Trophoblast cell (in vitro differentiated cells and primary cell): ENCODE measurements around the gene LPCAT2.

Source experiments
- DNase-seq, 2 donors: peaks; one replicate each; pipeline ENCODE4 v3.0.0-alpha.2; 2016
- H2AFZ ChIP-seq: 2 replicates; pipeline ENCODE4 v1.6.1; 2013; ENCODE audit warnings: low read length, moderate library complexity, mild to moderate bottlenecking; ENCODE audit not compliant: insufficient read depth, poor library complexity
- H2AK5ac ChIP-seq: 2 replicates; pipeline ENCODE4 v1.6.1; 2013; ENCODE audit warnings: mild to moderate bottlenecking, low read length
- H2BK120ac ChIP-seq: 2 replicates; pipeline ENCODE4 v1.6.1; 2013; ENCODE audit warnings: low read length, mild to moderate bottlenecking, moderate library complexity; ENCODE audit not compliant: insufficient read depth, poor library complexity
- H2BK12ac ChIP-seq: 2 replicates; pipeline ENCODE4 v1.6.1; 2013; ENCODE audit warnings: mild to moderate bottlenecking, low read length, moderate library complexity
- H2BK5ac ChIP-seq: 2 replicates; pipeline ENCODE4 v1.6.1; 2013; ENCODE audit warnings: low read length, low read depth, moderate library complexity, mild to moderate bottlenecking; ENCODE audit not compliant: poor library complexity
- H3K14ac ChIP-seq: 2 replicates; pipeline ENCODE4 v1.6.1; 2013; ENCODE audit warnings: mild to moderate bottlenecking, low read length
- H3K18ac ChIP-seq: 2 replicates; pipeline ENCODE4 v1.6.1; 2013; ENCODE audit warnings: mild to moderate bottlenecking, low read length
- H3K23ac ChIP-seq: 2 replicates; pipeline ENCODE4 v1.6.1; 2013; ENCODE audit warnings: low read length
- H3K27ac ChIP-seq: 2 replicates; pipeline ENCODE4 v1.5.1; 2013; ENCODE audit warnings: low read depth, mild to moderate bottlenecking, inconsistent platforms, low read length, moderate library complexity
- H3K27me3 ChIP-seq: 2 replicates; pipeline ENCODE4 v1.6.1; 2013; ENCODE audit warnings: inconsistent platforms, mild to moderate bottlenecking, low read length, moderate library complexity; ENCODE audit not compliant: insufficient read depth
- H3K36me3 ChIP-seq, 2 experiments: 1 replicate in 1 of 2; 2 replicates in 1 of 2; pipeline ENCODE4 v1.6.1; 2013; ENCODE audit warnings: low read length in 2 of 2, mild to moderate bottlenecking in 2 of 2, moderate library complexity in 1 of 2; ENCODE audit not compliant: insufficient read depth in 2 of 2, control insufficient read depth in 1 of 2
- H3K4ac ChIP-seq: 2 replicates; pipeline ENCODE4 v1.6.1; 2013; ENCODE audit warnings: low read depth, mild to moderate bottlenecking, low read length, moderate library complexity
- H3K4me1 ChIP-seq, 2 experiments: 1 replicate in 1 of 2; 2 replicates in 1 of 2; pipeline ENCODE4 v1.6.1; 2013; ENCODE audit warnings: low read length in 2 of 2, mild to moderate bottlenecking in 2 of 2, moderate library complexity in 1 of 2; ENCODE audit not compliant: insufficient read depth in 2 of 2, control insufficient read depth in 1 of 2
- H3K4me2 ChIP-seq: 2 replicates; pipeline ENCODE4 v1.6.1; 2013; ENCODE audit warnings: inconsistent platforms, mild to moderate bottlenecking, low read length, moderate library complexity
- H3K4me3 ChIP-seq: 2 replicates; pipeline ENCODE4 v1.5.1; 2013; ENCODE audit warnings: mild to moderate bottlenecking, low read depth, low read length, inconsistent platforms
- H3K79me1 ChIP-seq: one replicate; pipeline ENCODE4 v1.6.1; 2013; ENCODE audit warnings: low read length
- H3K79me2 ChIP-seq: 2 replicates; pipeline ENCODE4 v1.6.1; 2013; ENCODE audit warnings: low read length, mild to moderate bottlenecking; ENCODE audit not compliant: control insufficient read depth, insufficient read depth, poor library complexity
- H3K9ac ChIP-seq: 2 replicates; pipeline ENCODE4 v1.6.1; 2013; ENCODE audit warnings: mild to moderate bottlenecking, low read length
- H3K9me3 ChIP-seq: 2 replicates; pipeline ENCODE4 v1.6.1; 2013; ENCODE audit warnings: low read depth, mild to moderate bottlenecking, control low read depth, inconsistent platforms, low read length; ENCODE audit not compliant: insufficient read depth
- H4K12ac ChIP-seq: 2 replicates; pipeline ENCODE4 v1.6.1; 2013; ENCODE audit warnings: low read depth, mild to moderate bottlenecking, low read length, moderate library complexity
- H4K8ac ChIP-seq: 2 replicates; pipeline ENCODE4 v1.6.1; 2013; ENCODE audit warnings: low read depth, mild to moderate bottlenecking, low read length, moderate library complexity
- H4K91ac ChIP-seq: one replicate; pipeline ENCODE4 v1.6.1; 2013; ENCODE audit warnings: low read depth, mild to moderate bottlenecking, low read length, moderate library complexity
- WGBS: extraction: QIAGEN DNeasy Blood & Tissue Kit; methylation state at CpG from one replicate; pipeline ENCODE4 v1.1.7; 2013; ENCODE audit warnings: missing lambda C conversion rate; ENCODE audit not compliant: insufficient read length, insufficient coverage; ENCODE audit errors: extremely low coverage; 5-methylcytosine and 5-hydroxymethylcytosine counted together

LPCAT2 gene

DNA sequence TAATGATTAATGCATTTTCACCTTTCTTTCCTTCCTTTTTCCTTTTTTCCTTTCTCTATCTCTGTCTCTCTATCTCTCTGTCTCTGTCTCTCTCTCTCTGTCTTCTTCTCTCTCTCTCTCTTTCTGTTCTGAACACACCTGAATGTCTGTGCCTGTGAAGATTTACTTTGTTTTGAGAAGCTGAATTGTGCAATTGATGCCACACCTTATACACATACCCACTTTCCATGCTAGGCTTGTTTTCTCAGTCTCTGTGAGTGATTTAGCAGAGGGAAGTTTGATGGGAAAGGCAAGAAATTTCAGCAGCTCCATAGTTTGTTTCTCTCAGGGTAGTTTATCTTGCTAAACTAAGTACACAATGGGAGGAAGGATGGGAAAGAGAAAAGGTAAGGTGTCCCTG, 48.3 kb downstream of the LPCAT2 start:
- Histone ChIP-seq H3K36me3 (peaks cover 6 to 9% of the 10 kb centered on the region in 2 experiments), H2AK5ac (no peak overlapping the region), H3K4me2 (no peak overlapping the region), H3K9ac (no peak overlapping the region), H2BK120ac (no peak overlapping the region), H3K9me3 (no peaks in the 10 kb centered on the region), H2AFZ (no peak overlapping the region), H3K79me2 (no peaks in the 10 kb centered on the region), H3K18ac (no peak overlapping the region), H3K27me3 (no peaks in the 10 kb centered on the region), H3K27ac (no peak overlapping the region), H2BK12ac (no peak overlapping the region), H3K4me3 (no peak overlapping the region), H4K8ac (no peak overlapping the region), H3K23ac (no peak overlapping the region), H4K12ac (no peak overlapping the region), H2BK5ac (no peak overlapping the region), H3K79me1 (no peaks in the 10 kb centered on the region), H3K4me1 (no peaks in the 10 kb centered on the region), H3K14ac (no peak overlapping the region), H3K4ac (no peak overlapping the region), H4K91ac (no peak overlapping the region)
- DNase-seq, result no peak

DNA sequence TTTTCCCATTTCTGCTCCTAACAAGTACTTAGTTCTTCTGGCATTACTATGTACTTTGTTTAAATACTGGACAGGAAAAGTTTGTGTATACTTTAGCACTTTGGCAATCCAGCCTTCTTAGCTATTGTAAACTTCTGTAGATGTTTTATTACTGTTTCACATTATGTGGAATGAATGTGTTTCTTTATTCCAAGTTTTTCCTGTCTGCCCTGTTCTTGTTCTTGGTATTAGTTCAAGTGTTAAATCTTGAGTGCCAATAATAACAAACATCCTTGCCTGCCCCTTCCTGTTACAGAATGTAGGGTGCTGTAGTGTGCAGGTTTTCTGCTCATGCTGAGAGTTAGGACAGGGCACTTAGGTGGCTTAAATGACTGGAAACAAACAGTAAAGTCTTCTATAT, 50.4 kb downstream of the LPCAT2 start:
- H4K12ac ChIP-seq, result no peak overlapping the region

DNA sequence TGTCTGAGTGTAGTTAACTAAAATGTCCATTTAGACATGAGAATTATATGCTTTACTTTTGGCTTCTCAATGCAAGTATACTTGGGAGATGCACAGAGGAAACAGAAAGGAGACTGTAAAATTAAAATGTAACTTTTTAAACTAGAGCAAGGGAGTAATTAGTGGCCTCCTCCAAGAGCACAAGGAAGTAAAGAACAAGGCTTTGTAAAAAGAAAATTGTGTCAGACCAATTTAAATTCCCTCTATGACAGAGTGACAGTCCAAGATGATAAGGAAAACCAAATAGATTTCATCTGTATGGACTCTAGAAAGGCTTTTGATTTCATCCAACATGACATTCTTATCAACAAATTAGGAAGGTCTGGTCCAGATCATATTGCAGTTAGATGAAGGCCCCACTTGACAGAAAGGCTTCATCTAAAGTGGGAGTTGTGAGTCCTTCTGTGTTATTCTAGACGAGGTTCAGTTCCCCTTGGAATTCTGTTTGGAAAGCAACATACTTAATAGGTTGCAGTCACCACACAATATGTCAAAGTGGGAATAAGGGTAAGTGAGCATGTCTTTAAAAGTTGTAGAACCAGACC, 51.2 kb downstream of the LPCAT2 start:
- no peaks in the 10 kb centered on the region for H3K79me1 ChIP-seq
- no peaks in the 10 kb centered on the region for H3K9me3 ChIP-seq
- no peak overlapping the region for H3K4me3 ChIP-seq
- WGBS, result no CpG with 5 or more reads among the region's 1 CpG
- no peak overlapping the region for H4K12ac ChIP-seq
- no peak overlapping the region for H3K14ac ChIP-seq
- H2AFZ ChIP-seq, result no peak overlapping the region
- no peak overlapping the region for H3K18ac ChIP-seq
- no peak overlapping the region for H3K4ac ChIP-seq
- H3K27me3 ChIP-seq, result no peaks in the 10 kb centered on the region
- H3K79me2 ChIP-seq, result no peaks in the 10 kb centered on the region
- H2AK5ac ChIP-seq, result no peak overlapping the region
- no peak overlapping the region for H2BK120ac ChIP-seq
- DNase-seq, result no peak
- no peak overlapping the region for H2BK12ac ChIP-seq
- no peak overlapping the region for H3K27ac ChIP-seq
- H3K4me1 ChIP-seq, result no peaks in the 10 kb centered on the region
- H3K9ac ChIP-seq, result no peak overlapping the region
- no peak overlapping the region for H4K8ac ChIP-seq
- H3K4me2 ChIP-seq, result no peak overlapping the region
- no peak overlapping the region for H4K91ac ChIP-seq
- no peak overlapping the region for H3K23ac ChIP-seq
- H3K36me3 ChIP-seq, result peaks cover 6% of the 10 kb centered on the region in 2 experiments
- no peak overlapping the region for H2BK5ac ChIP-seq

More for the DNA sequence above, 50.4 kb downstream of the LPCAT2 start:
- H3K79me2 ChIP-seq, result no peaks in the 10 kb centered on the region
- no peaks in the 10 kb centered on the region for H3K27me3 ChIP-seq
- H3K4me1 ChIP-seq, result no peaks in the 10 kb centered on the region
- H3K9me3 ChIP-seq, result no peaks in the 10 kb centered on the region
- H3K4me3 ChIP-seq, result no peak overlapping the region
- H2AK5ac ChIP-seq, result no peak overlapping the region
- H2BK120ac ChIP-seq, result no peak overlapping the region
- no peaks in the 10 kb centered on the region for H3K79me1 ChIP-seq
- no peak for DNase-seq
- H3K23ac ChIP-seq, result no peak overlapping the region
- no peak overlapping the region for H4K8ac ChIP-seq
- no peak overlapping the region for H3K9ac ChIP-seq
- no peak overlapping the region for H3K18ac ChIP-seq
- no peak overlapping the region for H3K14ac ChIP-seq
- H2AFZ ChIP-seq, result no peak overlapping the region
- no peak overlapping the region for H4K91ac ChIP-seq
- H3K27ac ChIP-seq, result no peak overlapping the region
- no peak overlapping the region for H2BK12ac ChIP-seq
- H2BK5ac ChIP-seq, result no peak overlapping the region
- peaks cover 6 to 9% of the 10 kb centered on the region in 2 experiments for H3K36me3 ChIP-seq
- H3K4ac ChIP-seq, result no peak overlapping the region
- H3K4me2 ChIP-seq, result no peak overlapping the region

DNA sequence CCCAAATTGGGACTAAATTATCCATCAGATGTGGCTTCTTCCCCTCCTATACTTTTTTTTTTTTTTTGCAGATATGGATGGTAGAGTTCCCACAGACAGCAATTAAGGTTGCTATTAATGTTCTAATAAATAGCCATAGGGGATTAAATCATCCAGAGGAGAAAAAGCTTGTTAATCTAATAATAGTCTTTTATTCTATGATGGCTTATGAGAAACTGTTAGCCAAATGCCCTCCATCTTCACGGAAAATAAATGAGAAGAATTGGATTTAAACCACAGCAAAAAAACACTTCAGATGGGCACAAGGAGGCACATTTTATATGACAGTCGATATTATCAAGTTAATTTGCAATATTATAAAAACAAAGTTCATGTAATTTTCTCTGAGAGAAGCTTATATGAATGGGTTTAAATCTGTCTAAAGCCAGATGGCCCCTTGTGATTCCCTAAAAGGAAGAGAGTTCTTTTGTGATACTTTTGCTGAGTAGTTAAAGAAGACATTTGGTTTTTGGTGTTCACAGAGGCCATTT, 52.5 kb downstream of the LPCAT2 start:
- no peak overlapping the region for H4K91ac ChIP-seq
- H3K79me2 ChIP-seq, result no peaks in the 10 kb centered on the region
- no peak overlapping the region for H3K9ac ChIP-seq
- H2BK12ac ChIP-seq, result no peak overlapping the region
- H3K27ac ChIP-seq, result no peak overlapping the region
- H3K27me3 ChIP-seq, result no peaks in the 10 kb centered on the region
- H3K9me3 ChIP-seq, result no peaks in the 10 kb centered on the region
- no peak overlapping the region for H3K14ac ChIP-seq
- no peak overlapping the region for H3K4me2 ChIP-seq
- DNase-seq, result no peak
- no peak overlapping the region for H2AFZ ChIP-seq
- no peaks in the 10 kb centered on the region for H3K79me1 ChIP-seq
- H3K36me3 ChIP-seq, result peaks cover 2% of the 10 kb centered on the region in 2 experiments
- no peak overlapping the region for H3K4ac ChIP-seq
- no peak overlapping the region for H4K12ac ChIP-seq
- H2BK5ac ChIP-seq, result no peak overlapping the region
- no peak overlapping the region for H4K8ac ChIP-seq
- H3K4me1 ChIP-seq, result no peaks in the 10 kb centered on the region
- H3K18ac ChIP-seq, result no peak overlapping the region
- no peak overlapping the region for H2AK5ac ChIP-seq
- H3K23ac ChIP-seq, result no peak overlapping the region
- no peak overlapping the region for H3K4me3 ChIP-seq
- WGBS, result no CpG with 5 or more reads among the region's 2 CpGs
- no peak overlapping the region for H2BK120ac ChIP-seq
